ENCODE measurements around the gene TRAPPC12.
"Not testable (repeated sequence)": the region's sequence is repeated elsewhere in the genome, so short reads cannot be mapped to it uniquely, and the experiment has no call there.

The TRAPPC12 gene

DNA sequence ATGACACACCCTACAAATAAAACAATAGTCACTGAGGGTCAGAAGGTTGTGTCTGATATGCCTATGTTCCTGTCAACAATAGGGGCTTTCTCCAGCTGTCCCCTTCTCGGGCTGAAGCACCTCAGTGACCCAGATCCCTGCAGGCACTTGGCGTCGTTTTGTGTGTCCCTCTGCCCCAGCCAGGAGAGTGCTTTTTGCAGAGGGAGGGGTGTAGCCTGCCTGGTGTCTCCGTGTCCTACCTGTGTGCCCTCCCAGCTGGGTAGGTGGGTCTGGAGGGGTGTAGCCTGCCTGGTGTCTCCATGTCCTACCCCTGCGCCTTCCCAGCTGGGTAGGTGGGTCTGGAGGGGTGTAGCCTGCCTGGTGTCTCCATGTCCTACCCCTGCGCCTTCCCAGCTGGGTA lies 74.5 kb downstream of the TRAPPC12 start:
- DNase-seq (ENCODE audit: low read depth) = not testable (repeated sequence)

GRCh38 chr2:3454802-3455201 lies 75.3 kb downstream of the TRAPPC12 start:
- DNase-seq (ENCODE audit: low read depth) = no peak

- DNase-seq (ENCODE audit: low read depth) = no peak
Measured at GRCh38 chr2:3456125-3456524, 76.6 kb downstream of the TRAPPC12 start.

DNA sequence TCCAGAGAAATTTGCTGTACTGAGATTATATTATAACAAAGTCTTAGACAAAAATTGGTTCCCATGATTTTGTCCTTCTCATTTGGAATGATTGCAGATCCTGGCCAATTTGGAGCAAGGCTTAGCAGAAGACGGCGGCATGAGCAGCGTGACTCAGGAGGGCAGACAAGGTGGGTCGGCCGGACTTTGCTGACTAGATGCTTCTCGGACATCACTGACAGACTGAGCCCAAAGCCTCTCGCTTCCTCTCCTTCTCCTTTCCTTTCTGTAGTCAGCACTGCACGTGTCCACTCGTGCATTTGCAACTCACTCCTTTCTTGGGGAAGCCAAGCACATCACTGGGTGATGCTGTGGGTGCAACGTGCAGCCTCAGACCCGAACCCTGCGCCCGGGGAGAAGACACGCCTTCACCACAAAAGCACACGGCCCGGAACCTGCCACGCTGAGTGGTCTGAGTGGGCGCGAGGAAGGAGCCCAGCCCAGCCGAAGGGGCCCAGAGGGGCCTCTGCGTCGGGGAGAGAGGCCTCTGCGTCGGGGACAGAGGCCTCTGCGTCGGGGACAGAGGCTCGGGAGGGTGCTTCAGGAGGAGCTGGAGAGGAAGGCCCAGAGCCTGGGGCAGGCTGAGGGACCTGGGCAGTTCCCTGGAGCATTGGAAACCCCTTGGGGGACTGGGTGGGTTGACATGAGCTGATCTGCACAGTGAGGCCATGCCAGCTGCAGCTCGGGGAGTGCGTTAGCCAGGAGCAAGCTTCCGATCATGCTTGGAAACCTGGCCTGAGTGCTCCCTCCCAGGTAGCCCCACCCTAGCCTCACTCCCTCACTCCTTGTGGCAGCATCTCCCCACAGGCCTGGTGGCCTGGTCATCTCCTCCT lies 78.3 kb downstream of the TRAPPC12 start:
- DNase-seq (ENCODE audit: low read depth) = no peak

DNA sequence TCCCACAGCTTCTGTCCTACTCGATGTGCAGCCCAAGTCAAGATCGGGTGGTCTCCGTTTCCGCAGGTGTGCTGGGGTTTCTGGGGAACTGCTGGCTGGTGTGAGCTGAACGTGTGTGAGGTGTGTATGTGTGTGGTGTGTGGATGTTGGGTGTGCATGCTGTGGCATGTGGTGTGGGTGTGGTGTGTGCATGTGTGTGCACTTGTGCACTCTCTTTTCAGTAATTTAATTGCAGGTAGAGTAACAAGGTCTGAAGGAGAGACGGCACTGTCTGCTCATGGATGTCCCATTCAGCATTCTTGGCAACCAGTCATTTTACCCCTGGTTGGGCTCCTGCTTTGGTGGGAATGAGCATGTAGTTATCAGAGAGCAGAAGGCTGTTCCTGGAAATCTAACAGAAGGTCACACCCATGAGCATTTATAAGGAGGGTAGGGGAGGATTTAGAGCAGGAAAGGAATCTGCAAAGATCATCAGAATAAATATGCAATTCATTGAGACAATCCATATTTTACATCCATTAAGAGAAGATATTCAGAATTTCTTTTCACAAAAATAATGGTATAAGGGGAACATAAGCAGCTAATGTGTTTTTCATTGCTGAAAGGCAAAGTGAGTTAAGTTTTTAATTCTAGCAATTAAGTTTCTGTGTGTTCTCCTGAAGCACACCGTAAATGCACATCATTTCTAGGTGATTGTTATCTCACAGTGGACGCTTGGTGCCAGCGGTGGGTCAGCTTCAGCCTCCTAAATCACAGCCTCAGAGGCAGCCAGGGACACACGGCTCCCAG lies 79.1 kb downstream of the TRAPPC12 start:
- DNase-seq (ENCODE audit: low read depth) = no peak

GRCh38 chr2:3459185-3460015 lies 79.9 kb downstream of the TRAPPC12 start:
- DNase-seq (ENCODE audit: low read depth) = no peak

DNA sequence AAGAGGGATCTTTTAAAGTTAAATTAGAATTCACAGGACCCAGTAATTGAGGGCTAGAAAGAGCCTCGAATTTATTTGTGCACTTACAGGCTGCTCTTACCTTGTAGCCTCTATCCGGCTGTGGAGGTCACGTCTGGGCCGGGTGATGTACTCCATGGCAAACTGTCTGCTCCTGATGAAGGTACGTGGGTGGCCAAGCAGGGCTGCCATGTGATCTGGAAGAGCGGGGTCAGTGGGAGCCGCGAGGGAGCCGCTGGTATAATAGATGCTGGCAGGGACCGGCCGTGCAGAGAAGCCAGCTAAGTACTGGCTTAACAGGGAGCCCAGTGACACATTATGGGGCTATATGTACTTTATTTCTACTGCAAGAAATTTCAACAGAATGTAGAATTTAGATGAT lies 80.7 kb downstream of the TRAPPC12 start:
- no peak for DNase-seq (ENCODE audit: low read depth)

DNA sequence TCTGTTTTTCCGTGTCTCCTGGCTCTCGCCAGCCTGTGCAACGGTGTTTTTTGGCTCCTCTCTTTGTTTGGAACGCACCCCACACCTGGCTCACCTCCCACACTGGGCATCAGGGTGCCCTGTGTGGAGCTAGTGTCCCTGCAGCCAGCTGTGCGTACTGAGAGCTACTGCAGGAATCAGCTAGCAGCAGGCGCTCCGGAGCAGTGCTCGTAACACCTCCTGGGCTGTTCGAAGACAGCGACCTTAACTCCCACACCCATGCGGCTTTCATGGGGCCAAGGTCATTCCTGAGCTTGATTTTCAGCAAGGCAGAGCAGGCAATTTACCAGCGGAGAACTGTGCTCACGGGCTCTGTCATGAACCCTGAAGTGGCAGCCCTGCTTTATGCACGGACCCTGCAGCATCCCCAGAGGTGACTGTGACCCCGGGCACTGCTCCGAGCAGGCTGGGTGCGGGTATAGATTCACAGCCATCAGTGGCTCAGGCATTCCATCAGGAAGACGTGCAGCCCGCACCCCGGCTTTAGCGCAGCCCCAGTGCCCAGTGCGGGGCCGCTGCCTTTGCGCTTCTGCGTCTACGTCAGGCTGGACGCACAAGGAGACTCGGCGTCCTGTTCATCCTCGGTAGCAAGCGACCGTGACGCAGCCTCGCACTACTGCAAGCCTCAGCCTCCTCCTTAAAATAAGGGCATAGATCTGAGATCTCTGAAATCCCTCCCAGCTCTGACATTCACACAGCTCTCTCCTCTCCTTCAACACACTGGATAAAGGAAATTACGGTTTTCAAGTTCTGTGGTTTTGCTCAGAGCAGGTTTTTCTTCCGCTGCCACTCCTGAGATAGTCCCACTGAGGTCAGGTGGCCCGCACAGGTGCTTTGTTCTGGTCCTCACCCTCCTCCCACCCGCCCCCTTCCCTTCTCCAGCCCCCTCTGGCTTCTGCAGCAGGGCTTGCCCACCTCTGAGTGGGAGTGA lies 81.6 kb downstream of the TRAPPC12 start:
- DNase-seq (ENCODE audit: low read depth) = no peak

GRCh38 chr2:3461801-3462492 lies 82.5 kb downstream of the TRAPPC12 start:
- no peak for DNase-seq (ENCODE audit: low read depth)

- no peak for DNase-seq (ENCODE audit: low read depth)
Measured at GRCh38 chr2:3462493-3463104, 83.1 kb downstream of the TRAPPC12 start.

DNA sequence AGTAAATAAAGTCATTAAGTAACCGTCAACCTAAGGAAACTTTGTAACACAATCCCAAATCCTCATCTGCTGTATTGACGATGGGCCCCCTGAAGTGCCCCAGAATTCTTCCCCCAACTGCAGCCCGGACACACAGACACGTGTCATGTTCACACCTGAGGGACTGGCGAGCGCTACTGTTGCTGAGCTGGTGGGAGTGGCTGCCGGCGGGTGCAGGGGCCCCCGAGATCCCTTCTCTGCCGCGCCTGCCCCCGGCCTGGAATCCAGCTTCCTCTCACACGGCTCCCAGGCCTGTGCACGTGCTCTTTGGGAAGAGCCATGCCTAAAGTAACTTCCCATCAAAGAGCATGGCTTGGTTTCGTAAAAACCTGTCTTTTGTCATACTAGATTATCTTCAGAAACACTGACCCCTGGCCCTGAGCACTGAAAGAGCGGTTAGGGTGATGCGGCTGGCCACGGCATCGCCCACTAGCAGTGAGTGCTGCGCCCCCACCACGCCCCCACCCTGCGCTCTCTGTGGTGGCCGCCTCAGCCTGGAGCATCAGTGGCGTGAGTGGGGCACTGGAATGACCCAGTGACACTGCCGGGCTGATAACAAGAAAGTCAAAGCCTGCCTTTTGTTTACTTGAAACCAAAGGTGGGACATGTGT lies 83.8 kb downstream of the TRAPPC12 start:
- DNase-seq (ENCODE audit: low read depth) = no peak

- no peak for DNase-seq (ENCODE audit: low read depth)
Measured at GRCh38 chr2:3463944-3464343, 84.5 kb downstream of the TRAPPC12 start.

- no peak for DNase-seq (ENCODE audit: low read depth)
Measured at GRCh38 chr2:3464401-3465005, 85.0 kb downstream of the TRAPPC12 start.

DNA sequence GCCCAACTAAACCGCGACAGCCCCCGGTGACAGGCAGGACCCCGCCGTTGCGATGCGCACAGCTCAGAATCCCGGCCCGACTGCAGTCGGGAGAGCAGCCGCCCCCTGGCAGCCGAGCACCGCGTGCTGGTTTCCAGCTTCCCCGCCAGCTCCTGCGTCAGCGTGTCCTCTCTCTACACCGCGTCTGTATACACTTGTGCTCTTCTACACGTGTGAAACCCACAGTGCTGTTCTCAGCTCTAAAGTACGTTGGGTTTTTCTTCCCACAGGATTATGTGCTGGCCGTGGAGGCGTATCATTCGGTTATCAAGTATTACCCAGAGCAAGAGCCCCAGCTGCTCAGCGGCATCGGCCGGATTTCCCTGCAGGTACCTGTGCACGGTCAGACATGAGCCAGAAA lies 85.8 kb downstream of the TRAPPC12 start:
- DNase-seq (ENCODE audit: low read depth) = no peak

GRCh38 chr2:3465844-3466481 lies 86.5 kb downstream of the TRAPPC12 start:
- DNase-seq (ENCODE audit: low read depth) = no peak

- DNase-seq (ENCODE audit: low read depth) = no peak
Measured at GRCh38 chr2:3466482-3466863, 87.0 kb downstream of the TRAPPC12 start.

DNA sequence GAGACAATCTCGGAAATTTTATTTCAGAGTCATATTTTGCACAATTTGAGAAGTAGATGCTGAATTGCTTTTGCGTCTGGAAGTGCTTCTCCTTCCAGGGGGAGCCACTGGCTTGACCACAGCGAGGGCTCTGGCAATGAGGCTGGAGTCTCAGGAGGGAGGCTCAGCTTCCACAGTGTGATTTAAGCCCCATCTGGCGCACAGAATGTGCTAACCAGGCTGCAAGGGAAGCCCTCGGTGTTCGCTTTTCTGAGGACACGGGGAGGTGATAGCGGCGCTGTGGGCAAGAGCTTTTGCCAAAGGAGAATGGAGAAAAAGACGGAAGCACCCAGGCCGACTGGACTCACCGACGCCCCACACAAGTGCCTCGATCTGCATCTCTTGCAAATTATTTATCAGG lies 87.5 kb downstream of the TRAPPC12 start:
- DNase-seq (ENCODE audit: low read depth) = no peak

DNA sequence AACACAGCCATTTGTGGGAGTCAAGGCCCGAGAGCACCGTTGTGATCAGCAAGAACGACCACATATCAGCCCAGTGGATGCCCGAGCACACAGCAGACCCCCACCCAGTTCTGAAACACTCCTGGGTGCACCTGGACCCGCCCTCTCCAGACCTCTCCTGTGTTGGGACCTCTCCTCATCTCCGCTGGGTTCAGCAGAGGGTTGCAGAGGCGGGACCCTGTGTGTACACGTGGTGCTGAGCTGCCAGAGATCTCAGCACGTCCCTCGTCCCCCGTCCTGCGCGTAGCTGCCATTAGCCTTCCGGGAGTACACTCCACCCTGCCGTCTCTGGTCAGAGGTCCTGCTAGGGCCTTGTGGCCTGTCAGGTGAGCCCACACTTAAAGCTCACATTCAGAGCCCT lies 88.2 kb downstream of the TRAPPC12 start:
- no peak for DNase-seq (ENCODE audit: low read depth)
